Right ventricle myocardium superior (tissue), 1 donor: ENCODE data around the gene KRTAP10-6. TPM values are rescaled to one million over a fixed set of nuclear protein-coding genes. Genes with fewer than 3 reads are reported as not detected.

Experiments
- ATAC-seq: fragments of 200-7000 bp; cut with Tn5 transposase; one replicate; pipeline ENCODE4 v1.9.1; 2020; ENCODE audit warnings: mild to moderate bottlenecking; ENCODE audit not compliant: poor library complexity
- DNase-seq: peaks from one replicate; pipeline ENCODE4 v3.0.0-alpha.2; 2020
- intact Hi-C: fragments of 100-400 bp; cut with DNase I; formaldehyde crosslinking; loops from one replicate; pipeline ENCODE4 v1.11.2; 2022
- total RNA-seq: library from RNA; stranded (reverse); fragmentation: NEBNext Ultra II Directional; extraction: Animal tissue kit (Norgen Biotek cat#: 25700); gene quantifications from one replicate; pipeline ENCODE4 v1.2.1, GENCODE V29; 2021
- donor health status: DM: no; HTN: yes; CAD: no; lungs with severe emphysema.

Gene KRTAP10-6
- total RNA-seq, 1 donor from 2014 or later = not detected

DNA sequence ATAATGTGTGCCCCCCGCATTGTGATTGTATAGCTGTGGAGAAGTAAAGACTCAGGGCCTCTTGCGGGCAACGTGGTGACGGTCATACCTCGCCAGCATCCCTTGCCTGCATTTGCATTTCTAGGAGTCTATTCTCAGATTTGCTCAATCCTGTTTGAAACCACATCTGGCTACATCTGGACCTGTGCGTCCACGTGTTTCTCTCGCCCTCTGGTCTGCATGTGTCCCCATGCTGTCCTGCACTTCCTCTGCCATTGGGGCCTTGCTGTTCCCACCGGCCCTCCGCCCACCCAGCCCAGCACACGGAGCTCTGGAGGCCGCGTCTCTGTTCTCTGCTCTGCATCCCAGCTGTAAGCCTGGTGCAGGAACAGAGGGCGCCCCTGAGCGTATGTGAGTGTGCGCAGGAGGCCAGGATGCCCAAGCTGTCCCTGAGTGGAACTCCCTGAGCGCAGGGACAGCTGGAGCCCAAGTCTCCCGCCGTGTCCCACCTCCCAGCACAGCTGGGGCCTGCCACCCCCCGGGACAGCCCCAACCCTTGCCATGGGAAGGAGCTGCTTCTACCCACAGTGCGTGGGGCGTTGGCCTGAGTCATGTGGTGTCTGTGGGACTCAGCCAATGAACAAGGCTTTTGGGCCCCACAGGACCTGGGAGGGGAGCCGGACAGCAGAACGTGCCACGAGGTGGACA is 42.6 kb downstream of the KRTAP10-6 start:
- no peak for ATAC-seq
- intact Hi-C loops = no loop called here
- DNase-seq = no peak

DNA sequence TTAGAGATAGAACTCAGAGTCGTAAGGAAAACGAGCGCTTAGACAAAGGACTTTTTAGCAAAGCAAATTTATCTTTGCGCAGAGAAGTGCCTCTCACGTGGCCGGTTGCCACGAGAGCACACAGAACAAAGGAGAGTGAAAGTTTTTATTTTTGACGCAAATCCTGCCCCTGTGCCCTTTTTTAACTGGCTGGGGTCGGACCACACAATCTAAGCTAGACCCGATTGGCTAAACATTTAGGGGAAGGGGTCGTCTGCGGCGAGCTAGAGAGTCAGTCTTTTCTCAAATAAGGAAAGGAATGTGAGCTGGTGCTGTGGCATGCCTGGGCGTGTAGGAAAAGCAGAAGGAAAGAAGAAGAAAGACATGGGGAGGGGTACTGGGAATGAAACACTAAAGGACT is 43.4 kb downstream of the KRTAP10-6 start:
- DNase-seq = no peak
- intact Hi-C loops = no loop called here
- no peak for ATAC-seq

DNA sequence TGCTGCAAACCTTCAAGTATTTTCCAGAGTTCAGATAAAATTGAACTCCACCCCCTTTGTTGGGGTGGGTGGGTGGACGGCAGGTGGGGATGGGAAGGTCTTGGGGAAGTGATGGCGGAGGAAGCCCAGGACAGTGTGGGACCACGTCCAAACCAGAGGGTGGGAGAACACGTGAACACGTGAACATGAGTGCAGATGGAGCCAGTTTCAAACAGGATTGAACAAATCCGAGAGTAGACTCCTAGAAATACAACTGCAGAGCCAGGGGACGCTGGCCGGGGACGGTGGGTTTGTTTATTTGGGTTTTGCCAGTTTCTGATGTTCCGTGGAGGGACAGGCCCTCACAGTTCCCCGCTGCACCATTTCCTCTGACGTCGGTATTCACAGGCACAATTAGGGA is 43.9 kb downstream of the KRTAP10-6 start:
- no peak for DNase-seq
- intact Hi-C loops = no loop called here
- no peak for ATAC-seq

DNA sequence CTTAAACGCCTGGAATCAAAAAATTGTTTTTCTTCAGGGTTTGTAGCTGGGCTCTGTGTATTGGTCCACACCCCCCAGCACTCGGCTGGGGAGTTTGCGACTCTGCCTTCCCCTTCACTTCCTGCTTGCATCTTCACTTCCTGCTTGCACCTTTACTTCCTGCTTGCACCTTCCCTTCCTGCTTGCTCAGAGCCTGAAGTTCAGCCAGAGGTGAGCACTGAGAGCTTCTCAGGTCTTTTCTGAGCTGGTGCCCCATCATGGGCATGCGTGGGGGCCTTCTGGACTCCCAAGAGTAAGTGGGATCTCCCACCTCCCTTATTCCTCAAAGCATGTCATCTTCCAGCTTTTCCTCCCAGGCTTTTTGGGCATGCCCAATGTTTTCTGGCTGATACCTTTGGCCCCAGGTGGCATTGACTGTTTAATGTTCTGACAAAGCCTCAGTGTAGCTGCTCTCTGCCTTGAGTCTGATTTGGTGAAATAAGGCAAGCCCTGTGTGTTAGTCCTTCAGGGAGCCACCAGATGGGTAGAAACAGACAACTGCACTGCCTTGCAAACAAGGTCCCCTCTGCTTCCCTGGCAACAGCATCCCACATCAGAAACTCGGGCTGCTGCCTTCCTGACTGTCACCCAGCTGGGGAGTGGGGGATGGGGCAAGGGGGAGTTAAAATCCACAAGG is 44.5 kb downstream of the KRTAP10-6 start:
- DNase-seq (no peak), ATAC-seq (no peak)
- intact Hi-C loops = no loop called here

DNA sequence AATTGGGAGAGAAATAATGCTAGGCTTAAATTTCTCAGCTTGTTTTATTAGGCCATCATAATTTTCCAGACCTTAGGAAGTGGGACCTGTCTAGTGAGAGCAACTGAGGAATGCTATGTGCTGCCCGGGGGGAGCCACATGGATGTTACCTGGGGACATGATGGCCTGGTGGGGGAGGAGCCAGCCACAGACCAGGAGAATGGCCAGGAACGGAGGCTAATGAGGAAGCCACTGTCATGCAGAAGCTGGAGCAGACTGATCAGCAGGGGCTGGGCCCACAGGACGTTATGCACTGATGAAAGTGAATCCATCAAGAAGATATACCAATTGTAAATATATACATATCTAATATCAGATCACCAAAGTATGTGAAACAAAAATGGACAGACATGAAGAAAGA is 47.7 kb downstream of the KRTAP10-6 start:
- intact Hi-C loops = no loop called here
- ATAC-seq (no peak), DNase-seq (no peak)

DNA sequence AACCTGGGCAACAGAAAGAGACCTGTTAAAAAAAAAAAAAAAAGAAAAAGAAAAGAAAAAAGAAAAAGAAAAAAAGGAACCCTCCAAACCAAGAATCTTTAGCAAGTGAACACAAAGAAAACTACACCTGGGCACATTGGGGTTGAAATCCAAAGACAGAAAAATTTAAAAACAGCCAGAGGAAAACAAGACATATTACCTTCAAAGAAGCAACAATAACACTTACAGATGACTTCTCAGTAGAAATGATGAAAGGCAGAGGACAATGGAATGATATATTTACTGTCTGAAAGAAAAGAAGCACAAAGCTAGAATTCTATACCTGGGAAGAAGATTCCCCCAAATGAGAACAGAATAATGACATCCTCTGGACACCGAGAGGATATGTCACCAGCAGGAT is 49.6 kb downstream of the KRTAP10-6 start:
- ATAC-seq (no peak), DNase-seq (no peak)
- intact Hi-C loops = no loop called here

Other genes with a start within 250 kb of the KRTAP10-6 start
- gene TRPM2, start 238.9 kb downstream of the KRTAP10-6 start, total RNA-seq = 1.9 TPM
- 2.7 TPM for gene LRRC3, start 137.0 kb downstream of the KRTAP10-6 start, total RNA-seq
- not detected for gene KRTAP10-1, start 52.3 kb downstream of the KRTAP10-6 start, total RNA-seq
- not detected for gene KRTAP10-2, start 41.0 kb downstream of the KRTAP10-6 start, total RNA-seq
- not detected for gene KRTAP10-3, start 33.7 kb downstream of the KRTAP10-6 start, total RNA-seq
- gene KRTAP10-4, start 18.8 kb downstream of the KRTAP10-6 start, total RNA-seq = not detected
- gene KRTAP10-5, start 11.9 kb downstream of the KRTAP10-6 start, total RNA-seq = not detected
- not detected for gene KRTAP10-7, start 8.1 kb upstream of the KRTAP10-6 start, total RNA-seq
- gene KRTAP10-8, start 19.6 kb upstream of the KRTAP10-6 start, total RNA-seq = not detected
- gene KRTAP10-9, start 34.6 kb upstream of the KRTAP10-6 start, total RNA-seq = not detected
- not detected for gene KRTAP10-10, start 44.9 kb upstream of the KRTAP10-6 start, total RNA-seq
- gene KRTAP10-11, start 53.9 kb upstream of the KRTAP10-6 start, total RNA-seq = not detected
- gene KRTAP12-4, start 62.2 kb upstream of the KRTAP10-6 start, total RNA-seq = not detected
- not detected for gene KRTAP12-3, start 65.4 kb upstream of the KRTAP10-6 start, total RNA-seq
- gene KRTAP12-2, start 74.4 kb upstream of the KRTAP10-6 start, total RNA-seq = not detected
- not detected for gene KRTAP12-1, start 89.7 kb upstream of the KRTAP10-6 start, total RNA-seq
- gene KRTAP10-12, start 104.7 kb upstream of the KRTAP10-6 start, total RNA-seq = not detected
- 0.51 TPM for gene TSPEAR, start 119.1 kb upstream of the KRTAP10-6 start, total RNA-seq
- 64.5 TPM for gene UBE2G2, start 209.3 kb upstream of the KRTAP10-6 start, total RNA-seq
- 66.5 TPM for gene SUMO3, start 225.6 kb upstream of the KRTAP10-6 start, total RNA-seq